ENCODE results near the gene XYLB. TPM values are rescaled to one million over a fixed set of nuclear protein-coding genes. Genes with fewer than 3 reads are reported as not detected.

XYLB gene
- polyA plus RNA-seq, 1 of the 3 experiments (the other 2 are of a cell fraction), result 2.7 TPM

- peaks cover 0 to 6% of the 10 kb centered on the region in 2 experiments for H3K36me3 ChIP-seq (replicated peaks in 1 of 2; ENCODE audit: control insufficient read depth in 1 of 2, insufficient read depth in 2 of 2, low read length in 1 of 2)
- H3K4me1 ChIP-seq (ENCODE audit: control insufficient read depth in 1 of 2, insufficient read depth in 2 of 2, low read depth in 1 of 2, low read length in 1 of 2), result no peaks in the 10 kb centered on the region
- H3K9ac ChIP-seq, result no peak overlapping the region
- H3K27me3 ChIP-seq (ENCODE audit: insufficient read depth), result no peaks in the 10 kb centered on the region
- no peak overlapping the region for H3K4me3 ChIP-seq (ENCODE audit: low read depth in 2 of 2, low read length in 1 of 2)
- no peaks in the 10 kb centered on the region for H3K9me2 ChIP-seq
- H3K79me2 ChIP-seq (ENCODE audit: insufficient read depth), result no peaks in the 10 kb centered on the region
- CTCF ChIA-PET, result no interaction called here
- no peak for DNase-seq
- H3F3A ChIP-seq (replicated peaks; ENCODE audit: insufficient read depth), result no peaks in the 10 kb centered on the region
- no peaks in the 10 kb centered on the region for H4K20me1 ChIP-seq (ENCODE audit: insufficient read depth)
- no peak overlapping the region for H2AFZ ChIP-seq (ENCODE audit: low read depth)
- TF ChIP-seq CHD2 (IDR thresholded peaks at IDR 0.05; ENCODE audit: low read length, partially characterized antibody) (no peak), EZH2phosphoT487 (IDR thresholded peaks at IDR 0.05; ENCODE audit: borderline replicate concordance, low read depth) (no peak), RCOR1 (IDR thresholded peaks at IDR 0.05; ENCODE audit: low read length) (no peak), SIN3A (IDR thresholded peaks at IDR 0.05; ENCODE audit: borderline replicate concordance, low read depth, low read length) (no peak), SMC3 (IDR thresholded peaks at IDR 0.05; ENCODE audit: low read depth, low read length) (no peak), JUND (IDR thresholded peaks at IDR 0.05) (no peak), ELF1 (IDR thresholded peaks at IDR 0.05) (no peak), MXI1 (IDR thresholded peaks at IDR 0.05; ENCODE audit: low read depth, low read length) (no peak), TCF12 (IDR thresholded peaks at IDR 0.05) (no peak), TAF1 (IDR thresholded peaks at IDR 0.05; ENCODE audit: borderline replicate concordance, low read depth, low read length) (no peak), CTCF (IDR thresholded peaks at IDR 0.05) (no peak), EP300 (IDR thresholded peaks at IDR 0.05; ENCODE audit: borderline replicate concordance in 1 of 2, low read depth in 1 of 2, low read length in 1 of 2) (no peak), FOXJ3 (CRISPR knock-in tag; IDR thresholded peaks at IDR 0.05) (no peak), FOXM1 (IDR thresholded peaks at IDR 0.05; ENCODE audit: low read depth) (no peak), POLR2AphosphoS5 (IDR thresholded peaks at IDR 0.05; ENCODE audit: low read depth, low read length) (no peak), USF2 (IDR thresholded peaks at IDR 0.05; ENCODE audit: borderline replicate concordance, low read depth, low read length) (no peak)
- TF ChIP-seq, protein P1, sequence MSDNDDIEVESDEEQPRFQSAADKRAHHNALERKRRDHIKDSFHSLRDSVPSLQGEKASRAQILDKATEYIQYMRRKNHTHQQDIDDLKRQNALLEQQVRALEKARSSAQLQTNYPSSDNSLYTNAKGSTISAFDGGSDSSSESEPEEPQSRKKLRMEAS (IDR thresholded peaks at IDR 0.05; ENCODE audit: low read depth), result no peak
- TF ChIP-seq, protein P2, sequence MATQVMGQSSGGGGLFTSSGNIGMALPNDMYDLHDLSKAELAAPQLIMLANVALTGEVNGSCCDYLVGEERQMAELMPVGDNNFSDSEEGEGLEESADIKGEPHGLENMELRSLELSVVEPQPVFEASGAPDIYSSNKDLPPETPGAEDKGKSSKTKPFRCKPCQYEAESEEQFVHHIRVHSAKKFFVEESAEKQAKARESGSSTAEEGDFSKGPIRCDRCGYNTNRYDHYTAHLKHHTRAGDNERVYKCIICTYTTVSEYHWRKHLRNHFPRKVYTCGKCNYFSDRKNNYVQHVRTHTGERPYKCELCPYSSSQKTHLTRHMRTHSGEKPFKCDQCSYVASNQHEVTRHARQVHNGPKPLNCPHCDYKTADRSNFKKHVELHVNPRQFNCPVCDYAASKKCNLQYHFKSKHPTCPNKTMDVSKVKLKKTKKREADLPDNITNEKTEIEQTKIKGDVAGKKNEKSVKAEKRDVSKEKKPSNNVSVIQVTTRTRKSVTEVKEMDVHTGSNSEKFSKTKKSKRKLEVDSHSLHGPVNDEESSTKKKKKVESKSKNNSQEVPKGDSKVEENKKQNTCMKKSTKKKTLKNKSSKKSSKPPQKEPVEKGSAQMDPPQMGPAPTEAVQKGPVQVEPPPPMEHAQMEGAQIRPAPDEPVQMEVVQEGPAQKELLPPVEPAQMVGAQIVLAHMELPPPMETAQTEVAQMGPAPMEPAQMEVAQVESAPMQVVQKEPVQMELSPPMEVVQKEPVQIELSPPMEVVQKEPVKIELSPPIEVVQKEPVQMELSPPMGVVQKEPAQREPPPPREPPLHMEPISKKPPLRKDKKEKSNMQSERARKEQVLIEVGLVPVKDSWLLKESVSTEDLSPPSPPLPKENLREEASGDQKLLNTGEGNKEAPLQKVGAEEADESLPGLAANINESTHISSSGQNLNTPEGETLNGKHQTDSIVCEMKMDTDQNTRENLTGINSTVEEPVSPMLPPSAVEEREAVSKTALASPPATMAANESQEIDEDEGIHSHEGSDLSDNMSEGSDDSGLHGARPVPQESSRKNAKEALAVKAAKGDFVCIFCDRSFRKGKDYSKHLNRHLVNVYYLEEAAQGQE (IDR thresholded peaks at IDR 0.05; ENCODE audit: low read depth, low read length), result no peak
- TF ChIP-seq, protein P3, sequence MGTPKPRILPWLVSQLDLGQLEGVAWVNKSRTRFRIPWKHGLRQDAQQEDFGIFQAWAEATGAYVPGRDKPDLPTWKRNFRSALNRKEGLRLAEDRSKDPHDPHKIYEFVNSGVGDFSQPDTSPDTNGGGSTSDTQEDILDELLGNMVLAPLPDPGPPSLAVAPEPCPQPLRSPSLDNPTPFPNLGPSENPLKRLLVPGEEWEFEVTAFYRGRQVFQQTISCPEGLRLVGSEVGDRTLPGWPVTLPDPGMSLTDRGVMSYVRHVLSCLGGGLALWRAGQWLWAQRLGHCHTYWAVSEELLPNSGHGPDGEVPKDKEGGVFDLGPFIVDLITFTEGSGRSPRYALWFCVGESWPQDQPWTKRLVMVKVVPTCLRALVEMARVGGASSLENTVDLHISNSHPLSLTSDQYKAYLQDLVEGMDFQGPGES (IDR thresholded peaks at IDR 0.05; ENCODE audit: low read depth, low read length), result no peak
- H3K4me2 ChIP-seq, result no peak overlapping the region
- POLR2A ChIA-PET, result no interaction called here
- H3K27ac ChIP-seq (ENCODE audit: low read depth in 2 of 2, low read length in 1 of 2), result no peak overlapping the region
- no peaks in the 10 kb centered on the region for H3K9me3 ChIP-seq
- WGBS (ENCODE audit: low lambda C conversion rate), result 96% methylated on average over 8 of the region's 9 CpGs
These were observed 16.2 kb downstream of the XYLB start for GRCh38 chr3:38362825-38363224.
